Neural progenitor cell (in vitro differentiated cells): ENCODE data around the gene PRDM11. TPM values are rescaled to one million over a fixed set of nuclear protein-coding genes. Genes with fewer than 3 reads are reported as not detected.

Source experiments
- DNase-seq: peaks from one replicate; pipeline ENCODE4 v3.0.0-alpha.2; 2016; ENCODE audit warnings: low spot score
- H2AFZ ChIP-seq: fragments of 200-600 bp; sonication (generic); replicated peaks from 2 replicates; pipeline ENCODE4 v1.6.1; 2016; ENCODE audit warnings: antibody characterized with exemption
- H3F3A ChIP-seq: fragments of 200-600 bp; sonication (generic); 2 replicates; pipeline ENCODE4 v1.6.1; 2016; ENCODE audit warnings: antibody characterized with exemption, low read depth
- H3K27ac ChIP-seq: fragments of 200-600 bp; sonication (generic); 2 replicates; pipeline ENCODE4 v1.5.1; 2016; ENCODE audit warnings: mild to moderate bottlenecking
- H3K27me3 ChIP-seq: fragments of 200-600 bp; sonication (generic); 2 replicates; pipeline ENCODE4 v1.6.1; 2016; ENCODE audit warnings: mild to moderate bottlenecking, moderate library complexity
- H3K36me3 ChIP-seq: fragments of 200-600 bp; sonication (generic); 2 replicates; pipeline ENCODE4 v1.5.1; 2016
- H3K4me1 ChIP-seq: fragments of 200-600 bp; sonication (generic); 2 replicates; pipeline ENCODE4 v1.6.1; 2016; ENCODE audit warnings: mixed run types
- H3K4me2 ChIP-seq: fragments of 200-600 bp; sonication (generic); 2 replicates; pipeline ENCODE4 v1.6.1; 2016
- H3K4me3 ChIP-seq: fragments of 200-600 bp; sonication (generic); 2 replicates; pipeline ENCODE4 v1.5.1; 2016
- H3K79me2 ChIP-seq: fragments of 200-600 bp; sonication (generic); 2 replicates; pipeline ENCODE4 v1.6.1; 2016; ENCODE audit warnings: low read depth
- H3K9ac ChIP-seq: fragments of 200-600 bp; sonication (generic); 2 replicates; pipeline ENCODE4 v1.6.1; 2016
- H3K9me3 ChIP-seq: fragments of 200-600 bp; sonication (generic); 2 replicates; pipeline ENCODE4 v1.5.1; 2016; ENCODE audit warnings: low read depth
- H4K20me1 ChIP-seq: fragments of 200-600 bp; sonication (generic); 2 replicates; pipeline ENCODE4 v1.6.1; 2016; ENCODE audit warnings: low read depth
- H3K27ac Mint-ChIP-seq: 3 replicates; pipeline ENCODE4 v1.8.0; 2021; ENCODE audit warnings: mixed read lengths
- H3K27me3 Mint-ChIP-seq: 2 replicates; pipeline ENCODE4 v1.8.0; 2022; ENCODE audit warnings: low read depth, mild to moderate bottlenecking, inconsistent platforms, moderate library complexity, mixed read lengths; ENCODE audit not compliant: insufficient read depth
- H3K36me3 Mint-ChIP-seq: 3 replicates; pipeline ENCODE4 v1.8.0; 2021; ENCODE audit warnings: mixed read lengths
- H3K4me1 Mint-ChIP-seq: 3 replicates; pipeline ENCODE4 v1.8.0; 2021; ENCODE audit warnings: mixed read lengths
- H3K4me3 Mint-ChIP-seq: 3 replicates; pipeline ENCODE4 v1.8.0; 2021; ENCODE audit warnings: mild to moderate bottlenecking, moderate library complexity, mixed read lengths
- H3K9me3 Mint-ChIP-seq: 3 replicates; pipeline ENCODE4 v1.8.0; 2020; ENCODE audit warnings: mixed read lengths
- CTCF ChIP-seq: fragments of 200-600 bp; sonication (generic); IDR thresholded peaks from 2 replicates; pipeline ENCODE4 v1.5.1; 2017; ENCODE audit warnings: antibody characterized with exemption, mild to moderate bottlenecking
- EZH2 ChIP-seq: fragments of 200-600 bp; sonication (generic); IDR thresholded peaks from 2 replicates; pipeline ENCODE4 v1.6.1; 2017; ENCODE audit warnings: antibody characterized with exemption, mild to moderate bottlenecking, moderate library complexity
- EZH2phosphoT487 ChIP-seq: fragments of 200-600 bp; sonication (generic); IDR thresholded peaks from 2 replicates; pipeline ENCODE4 v1.6.1; 2017; ENCODE audit warnings: antibody characterized with exemption
- total RNA-seq: library from RNA; depleted of rRNA; stranded (reverse); fragments of >200 nt; gene quantifications from 2 replicates; pipeline ENCODE4 v1.2.3, GENCODE V29; 2015; ENCODE audit warnings: low replicate concordance

Gene PRDM11
- total RNA-seq, 1 donor from 2014 or later = 1.8 TPM

GRCh38 chr11:45227836-45228235 is 81.4 kb downstream of the PRDM11 start:
- DNase-seq = no peak
- no peak overlapping the region for H3K27ac Mint-ChIP-seq

GRCh38 chr11:45229401-45230020 is 83.1 kb downstream of the PRDM11 start:
- Mint-ChIP-seq H3K4me1 (no peaks in the 10 kb centered on the region), H3K36me3 (peaks cover 18% of the 10 kb centered on the region), H3K4me3 (no peak overlapping the region), H3K27me3 (peaks cover 3% of the 10 kb centered on the region), H3K9me3 (no peaks in the 10 kb centered on the region), H3K27ac (no peak overlapping the region)
- no peaks in the 10 kb centered on the region for H3K36me3 ChIP-seq
- H3K79me2 ChIP-seq = no peaks in the 10 kb centered on the region
- no peak overlapping the region for H3K4me3 ChIP-seq
- H3K4me2 ChIP-seq = no peak overlapping the region
- H3K27ac ChIP-seq = no peak overlapping the region
- H3K9me3 ChIP-seq = no peaks in the 10 kb centered on the region
- no peak for TF ChIP-seq EZH2
- TF ChIP-seq EZH2phosphoT487 = no peak
- no peak for TF ChIP-seq CTCF
- H2AFZ ChIP-seq = no peak overlapping the region
- H3F3A ChIP-seq = no peaks in the 10 kb centered on the region
- H4K20me1 ChIP-seq = no peaks in the 10 kb centered on the region
- H3K4me1 ChIP-seq = no peaks in the 10 kb centered on the region
- H3K9ac ChIP-seq = no peak overlapping the region
- DNase-seq = no peak
- H3K27me3 ChIP-seq = no peaks in the 10 kb centered on the region

More at GRCh38 chr11:45227836-45228235, 81.4 kb downstream of the PRDM11 start:
- no peaks in the 10 kb centered on the region for H3K4me1 Mint-ChIP-seq
- TF ChIP-seq EZH2phosphoT487 = no peak
- TF ChIP-seq CTCF = no peak
- no peak for TF ChIP-seq EZH2
- Histone ChIP-seq H3K9me3 (no peaks in the 10 kb centered on the region), H3K36me3 (no peaks in the 10 kb centered on the region), H3K9ac (no peak overlapping the region), H3K4me3 (no peak overlapping the region), H3K4me1 (no peaks in the 10 kb centered on the region), H3K79me2 (no peaks in the 10 kb centered on the region), H3K4me2 (no peak overlapping the region), H3K27me3 (no peaks in the 10 kb centered on the region), H2AFZ (no peak overlapping the region), H4K20me1 (no peaks in the 10 kb centered on the region), H3K27ac (no peak overlapping the region), H3F3A (no peaks in the 10 kb centered on the region)
- H3K36me3 Mint-ChIP-seq = peaks cover 23% of the 10 kb centered on the region
- no peak overlapping the region for H3K4me3 Mint-ChIP-seq
- no peaks in the 10 kb centered on the region for H3K9me3 Mint-ChIP-seq
- peaks cover 2% of the 10 kb centered on the region for H3K27me3 Mint-ChIP-seq

DNA sequence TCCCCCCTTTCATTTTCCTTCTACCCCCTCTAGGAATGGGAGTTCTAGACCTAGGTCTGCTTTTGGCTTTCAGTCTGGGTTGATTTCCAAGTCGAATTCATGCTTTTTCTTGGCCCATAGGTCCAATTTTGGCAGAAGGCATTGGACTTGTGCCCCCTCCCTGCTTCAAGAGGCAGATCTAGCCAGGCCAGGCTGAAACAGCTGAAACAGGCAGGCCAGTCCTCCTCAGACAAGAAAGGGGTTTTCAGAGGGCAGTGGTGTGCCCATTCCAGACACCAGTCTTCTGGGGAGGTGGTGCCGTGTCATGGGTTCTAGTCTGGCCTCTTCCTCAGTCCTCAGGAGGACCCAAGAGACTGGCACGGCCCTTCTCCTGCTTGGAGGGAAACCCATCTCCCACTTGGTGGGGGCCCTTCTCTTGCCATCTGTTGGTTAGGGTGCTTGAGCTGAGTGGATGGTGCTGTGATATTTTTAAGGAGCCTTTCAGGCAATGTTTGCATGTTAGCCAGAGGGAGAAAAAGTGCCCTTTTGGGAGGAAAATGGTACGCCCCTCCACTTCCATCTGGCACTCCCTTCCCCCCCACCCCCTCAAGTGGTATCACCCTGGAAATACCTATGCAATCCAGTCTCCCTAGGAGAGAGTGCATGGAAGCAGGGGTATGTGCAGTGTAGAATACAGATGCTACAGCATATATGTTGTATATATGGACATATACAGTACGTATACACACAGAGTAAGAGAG is 86.1 kb downstream of the PRDM11 start:
- Histone ChIP-seq H3K27ac (no peak overlapping the region), H3K36me3 (no peaks in the 10 kb centered on the region), H3K79me2 (no peaks in the 10 kb centered on the region), H3F3A (no peaks in the 10 kb centered on the region), H3K27me3 (no peaks in the 10 kb centered on the region), H3K4me2 (no peak overlapping the region), H3K4me3 (no peak overlapping the region), H2AFZ (no peak overlapping the region), H3K9ac (no peak overlapping the region), H4K20me1 (no peaks in the 10 kb centered on the region), H3K4me1 (no peaks in the 10 kb centered on the region), H3K9me3 (no peaks in the 10 kb centered on the region)
- no peak for TF ChIP-seq EZH2
- no peak for TF ChIP-seq EZH2phosphoT487
- TF ChIP-seq CTCF = no peak
- Mint-ChIP-seq H3K36me3 (peaks cover 4% of the 10 kb centered on the region), H3K9me3 (no peaks in the 10 kb centered on the region), H3K27ac (no peak overlapping the region), H3K4me3 (no peak overlapping the region), H3K27me3 (peaks cover 2% of the 10 kb centered on the region), H3K4me1 (peaks cover 4% of the 10 kb centered on the region)
- no peak for DNase-seq
